Measurements from ENCODE around the gene NELL2. TPM values are rescaled to one million over a fixed set of nuclear protein-coding genes. Genes with fewer than 3 reads are reported as not detected.

NELL2 gene
- total and polyA plus RNA-seq, 10 of the 15 experiments (the other 5 are each of a cell fraction or from before 2014, with no cell fraction given): 0.27 to 2.3 (median 0.76) TPM

DNA sequence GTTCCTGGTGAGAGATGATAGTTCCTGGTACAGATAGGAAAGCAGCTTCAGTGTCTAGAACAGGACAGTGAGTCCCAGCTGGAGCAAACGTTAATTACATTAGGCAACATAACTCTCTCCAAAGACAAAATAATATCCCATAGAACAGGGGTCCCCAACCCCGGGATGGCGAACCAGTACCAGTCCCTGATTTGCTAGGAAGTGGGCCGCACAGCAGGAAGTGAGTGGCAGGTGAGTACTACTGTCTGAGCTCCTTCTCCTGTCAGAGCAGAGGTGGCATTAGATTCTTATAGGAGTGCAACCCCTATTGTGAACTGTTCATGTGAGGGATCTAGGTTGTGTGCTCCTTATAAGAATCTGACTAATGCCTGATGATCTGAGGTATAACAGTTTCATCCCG is 204.1 kb downstream of the NELL2 start (continued):
- TF ChIP-seq SUZ12 (IDR thresholded peaks at IDR 0.05; ENCODE audit: unreplicated experiment): no peak

- H3K9me3 ChIP-seq (replicated peaks; ENCODE audit: control insufficient read depth, insufficient read depth, low read length): no peaks in the 10 kb centered on the region
Observed at GRCh38 chr12:44668443-44668842, 207.7 kb downstream of the NELL2 start.

More at GRCh38 chr12:44668443-44668842, 207.7 kb downstream of the NELL2 start:
- H3K4me2 ChIP-seq (ENCODE audit: control insufficient read depth, insufficient read depth): no peak overlapping the region
- intact Hi-C loops (cut with micrococcal nuclease; ENCODE audit: unreplicated experiment) (no loop called here), in situ Hi-C loops (cut with MboI) (no loop called here)
- no peak overlapping the region for H3K27ac ChIP-seq (ENCODE audit: control insufficient read depth, insufficient read depth)
- no peaks in the 10 kb centered on the region for H3K4me1 ChIP-seq (ENCODE audit: control insufficient read depth, insufficient read depth, low read length)
- no peaks in the 10 kb centered on the region for H3K36me3 ChIP-seq (ENCODE audit: control insufficient read depth in 2 of 2, insufficient read depth in 2 of 2, low read length in 1 of 2)
- TF ChIP-seq BCL11A (IDR thresholded peaks at IDR 0.05; ENCODE audit: low read depth, low read length) (no peak), BRCA1 (IDR thresholded peaks at IDR 0.05; ENCODE audit: low read depth, low read length) (no peak), ZBTB33 (IDR thresholded peaks at IDR 0.05) (no peak), SREBF2 (IDR thresholded peaks at IDR 0.05; ENCODE audit: low read length) (no peak), IRF4 (IDR thresholded peaks at IDR 0.05; ENCODE audit: low read depth, low read length) (no peak), RAD51 (IDR thresholded peaks at IDR 0.05) (no peak), RAD21 (IDR thresholded peaks at IDR 0.05; ENCODE audit: insufficient read depth, low read depth, low read length) (no peak), RB1 (IDR thresholded peaks at IDR 0.05; ENCODE audit: borderline replicate concordance) (no peak), RUNX3 (IDR thresholded peaks at IDR 0.05; ENCODE audit: low read length) (no peak), POLR2A (IDR thresholded peaks at IDR 0.05; ENCODE audit: low read depth, low read length) (no peak), MEF2A (IDR thresholded peaks at IDR 0.05; ENCODE audit: insufficient read depth, low read depth, low read length) (no peak), IKZF2 (IDR thresholded peaks at IDR 0.05) (no peak)
- H2AFZ ChIP-seq (ENCODE audit: control insufficient read depth, low read depth, low read length): no peak overlapping the region
- H3K4me3 ChIP-seq: no peak overlapping the region
- WGBS (ENCODE audit: insufficient coverage, insufficient replicate concordance, low lambda C conversion rate, missing lambda C conversion rate): 20% methylated on average over 4 of the region's 4 CpGs
- no peaks in the 10 kb centered on the region for H3K79me2 ChIP-seq (ENCODE audit: control insufficient read depth, insufficient read depth, low read length)
- H3K9ac ChIP-seq (ENCODE audit: control insufficient read depth, insufficient read depth, low read length): no peak overlapping the region
- no peaks in the 10 kb centered on the region for H3K27me3 ChIP-seq (replicated peaks in 1 of 2; ENCODE audit: control insufficient read depth in 2 of 2, insufficient read depth in 2 of 2, low read length in 1 of 2)
- DNase-seq (ENCODE audit: low read depth, low spot score): no peak
- CTCF ChIA-PET: no interaction called here
- FAIRE-seq: no peak
- no peak for ATAC-seq
- no TSS peak for BruUV-seq (replicated peaks)
- RAD21 ChIA-PET (ENCODE audit: unreplicated experiment): no interaction called here
- POLR2A ChIA-PET: no interaction called here
- H4K20me1 ChIP-seq (ENCODE audit: control insufficient read depth, insufficient read depth): no peaks in the 10 kb centered on the region
- SMC1A ChIA-PET (ENCODE audit: uncharacterized antibody, unreplicated experiment): no interaction called here
